GM18508 (cell line): Measurements from ENCODE around the gene ANKRD18B.
"Not testable (repeated sequence)": the region's sequence is repeated elsewhere in the genome, so short reads cannot be mapped to it uniquely, and the experiment has no call there.

Experiments
- ATAC-seq: cut with Tn5 transposase; IDR thresholded peaks from one replicate; pipeline ENCODE4 v1.9.1; 2021; ENCODE audit warnings: moderate number of reproducible peaks; ENCODE audit not compliant: insufficient read depth, unreplicated experiment

The ANKRD18B gene

DNA sequence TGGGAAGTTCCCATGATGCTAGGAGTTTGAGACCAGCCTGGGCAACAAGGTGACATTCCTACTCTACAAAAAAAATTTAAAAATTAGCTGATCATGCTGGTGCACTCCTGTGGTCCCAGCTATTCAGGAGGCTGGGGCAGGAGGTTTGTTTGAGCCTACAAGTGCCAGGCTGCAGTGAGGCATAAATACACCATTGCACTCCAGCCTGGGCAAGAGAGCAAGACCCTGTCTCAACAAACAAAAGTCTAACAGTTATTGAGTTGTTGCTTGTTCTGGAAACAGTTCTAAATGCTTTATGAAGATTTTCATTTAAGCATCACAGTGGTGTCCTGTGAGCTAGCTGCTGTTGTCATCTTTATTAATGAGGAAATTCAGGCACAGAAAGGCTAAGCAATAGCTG lies 4.0 kb downstream of the ANKRD18B start:
- not testable (repeated sequence) for ATAC-seq

DNA sequence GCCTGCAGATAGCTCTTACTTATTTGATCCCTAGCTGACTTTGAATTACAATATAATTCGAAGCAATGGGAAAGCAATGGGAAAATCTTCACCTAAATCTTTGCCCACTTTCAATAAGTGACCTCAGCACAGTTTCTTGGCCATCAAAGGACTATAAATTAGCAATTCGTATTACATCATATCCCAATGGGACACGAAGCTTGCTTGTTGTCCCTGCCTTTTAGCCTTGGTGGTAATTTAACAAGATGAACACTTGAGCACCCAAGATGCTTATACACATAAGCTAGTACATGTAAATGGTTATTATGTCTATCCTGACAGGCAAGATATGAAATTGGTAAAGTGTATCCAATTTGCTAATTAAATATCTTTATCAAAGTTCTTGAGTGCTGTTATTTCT lies 9.9 kb downstream of the ANKRD18B start:
- not testable (repeated sequence) for ATAC-seq

DNA sequence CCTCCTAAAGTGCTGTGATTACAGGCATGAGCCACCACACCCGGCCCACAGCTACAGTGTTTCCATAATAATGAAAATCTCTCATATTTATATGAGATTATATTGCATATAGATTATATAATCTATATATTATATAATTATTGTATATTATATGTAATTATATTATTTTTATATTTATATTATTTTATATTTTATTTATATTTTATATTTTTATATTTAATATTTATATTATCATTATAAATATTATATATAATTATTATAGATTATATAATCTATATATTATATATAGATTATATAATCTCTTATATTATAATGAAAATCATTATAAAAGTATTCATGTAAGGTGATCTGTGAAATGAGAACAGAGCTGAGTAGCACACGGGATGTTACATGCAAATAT lies 11.5 kb downstream of the ANKRD18B start:
- no peak for ATAC-seq

DNA sequence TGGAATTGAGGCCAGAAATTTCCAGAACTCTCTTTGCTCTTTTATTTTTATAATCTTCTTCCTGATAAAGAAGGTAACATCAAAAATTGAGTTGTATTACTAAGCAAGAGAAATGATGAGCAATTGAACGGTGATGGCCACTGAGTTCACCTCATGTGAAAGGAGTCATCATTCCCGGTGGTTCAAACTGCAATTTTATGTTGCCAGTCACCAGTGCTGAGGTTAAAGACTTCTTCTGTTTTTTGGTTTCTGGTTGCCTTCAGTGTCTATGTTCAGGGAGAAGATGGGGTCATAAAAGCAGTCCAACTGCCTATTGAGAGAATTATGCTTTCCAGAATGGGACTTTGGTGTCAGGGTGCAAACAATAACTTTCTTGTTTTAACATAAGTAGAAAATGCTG lies 19.4 kb downstream of the ANKRD18B start:
- ATAC-seq, result not testable (repeated sequence)

DNA sequence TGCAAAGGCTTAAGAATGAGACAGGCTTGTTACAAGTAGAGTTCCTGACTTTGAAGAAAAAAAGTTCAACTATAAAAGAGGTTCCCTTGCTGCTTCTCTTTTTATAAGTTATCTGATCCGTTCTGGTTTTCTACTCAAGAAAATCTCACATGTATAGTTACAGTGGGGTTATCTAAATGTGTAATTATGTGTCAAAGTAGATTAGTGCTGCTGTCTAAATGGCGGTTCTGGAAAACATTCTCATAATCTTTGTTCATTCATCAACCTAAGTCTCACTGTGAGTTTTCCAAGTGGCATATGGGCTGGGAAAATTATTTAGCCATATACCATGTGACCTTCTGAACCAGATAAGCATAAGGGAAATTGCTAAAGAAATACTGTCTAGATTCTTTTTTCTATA lies 21.7 kb downstream of the ANKRD18B start:
- ATAC-seq, result not testable (repeated sequence)

DNA sequence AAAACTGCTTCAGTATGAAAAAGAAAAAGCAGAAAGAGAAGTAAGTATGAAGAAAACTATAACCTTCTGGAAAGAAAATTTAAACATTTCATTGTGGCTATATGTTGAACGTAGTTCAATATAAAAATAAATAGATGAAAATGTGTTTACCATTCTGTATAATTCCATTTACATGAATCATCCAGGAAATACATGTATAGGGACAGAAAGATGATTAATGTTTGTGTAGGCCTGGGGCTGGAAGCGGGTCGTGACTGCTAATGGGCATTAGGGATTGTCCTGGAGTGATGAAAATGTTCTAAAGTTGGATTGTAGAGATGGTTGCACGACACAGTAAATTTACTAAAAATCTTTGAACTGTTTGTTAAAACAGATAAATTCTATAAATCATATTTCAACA lies 24.8 kb downstream of the ANKRD18B start:
- not testable (repeated sequence) for ATAC-seq

DNA sequence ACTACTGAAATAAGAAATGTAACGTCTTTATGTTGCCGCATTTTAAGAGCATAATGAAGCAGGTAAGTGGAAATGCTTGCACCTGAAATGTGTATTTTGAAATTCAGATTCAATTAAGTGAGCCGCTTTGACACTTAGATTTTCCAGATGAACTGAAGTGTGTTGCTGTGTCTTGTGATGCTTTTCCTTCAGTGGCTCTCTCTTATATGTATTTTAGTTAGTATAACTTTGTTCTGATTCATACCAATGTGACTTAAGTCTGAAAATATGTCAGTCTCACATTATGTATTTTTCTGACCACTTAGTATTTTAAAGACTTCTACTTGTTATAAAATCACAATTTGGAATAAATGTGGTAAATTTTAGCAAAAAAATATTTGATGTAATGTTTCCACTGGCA lies 25.4 kb downstream of the ANKRD18B start:
- not testable (repeated sequence) for ATAC-seq

DNA sequence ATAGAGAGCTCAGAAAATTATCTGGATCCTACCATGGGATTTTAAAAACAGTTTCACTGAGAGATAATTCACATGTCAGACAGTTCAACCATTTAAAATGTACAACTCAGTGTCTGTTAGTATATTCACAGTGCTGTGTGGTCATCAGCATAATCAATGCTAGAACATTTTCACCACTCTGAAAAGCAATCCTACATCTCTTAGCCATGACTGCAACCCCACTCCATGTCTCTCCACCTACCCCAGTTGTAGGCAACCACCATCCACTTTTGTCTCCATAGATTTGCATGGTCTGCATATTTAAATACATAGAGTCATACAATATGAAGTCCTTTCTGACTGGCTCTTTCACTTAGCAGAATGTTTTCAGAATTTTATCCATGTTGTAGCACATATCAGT lies 27.1 kb downstream of the ANKRD18B start:
- not testable (repeated sequence) for ATAC-seq

DNA sequence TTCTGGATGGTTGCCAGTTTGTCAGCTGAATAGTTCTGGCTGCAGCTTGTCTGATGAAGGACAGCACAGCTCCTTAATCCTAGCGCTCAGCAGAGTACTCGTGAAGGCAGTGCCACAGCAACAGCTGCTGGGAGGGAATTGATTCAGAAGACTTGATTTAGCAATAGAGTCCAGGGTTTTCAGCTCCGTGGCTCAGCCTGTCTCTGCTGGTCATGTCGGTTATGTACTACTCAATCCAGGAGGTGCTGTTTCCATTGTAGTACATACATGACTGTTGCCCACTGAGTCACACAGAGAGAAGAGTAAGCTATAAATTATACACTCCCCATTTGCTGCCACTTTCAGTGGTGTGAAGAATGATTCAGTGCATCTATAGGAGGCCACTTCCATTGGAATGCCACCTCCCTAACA lies 28.3 kb downstream of the ANKRD18B start:
- ATAC-seq, result not testable (repeated sequence)

DNA sequence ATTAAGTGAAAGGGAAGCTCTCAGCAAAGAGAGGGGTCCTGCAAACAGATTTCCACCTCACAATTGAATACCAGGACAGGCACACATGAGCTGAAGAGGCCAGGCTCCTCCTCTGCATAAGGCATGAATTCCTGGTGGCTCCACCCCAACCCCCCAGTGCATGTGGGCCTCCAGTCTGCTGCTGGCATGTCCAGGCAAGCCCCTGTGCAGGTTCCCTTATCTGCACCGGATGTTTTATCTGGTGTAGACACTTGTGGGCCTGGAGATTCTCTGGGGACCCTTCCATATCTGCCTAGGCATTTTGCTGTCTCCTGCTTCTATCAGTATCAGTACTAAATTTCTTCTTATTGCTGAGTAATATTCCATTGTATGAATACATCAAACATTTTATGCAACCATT lies 36.2 kb downstream of the ANKRD18B start:
- not testable (repeated sequence) for ATAC-seq

DNA sequence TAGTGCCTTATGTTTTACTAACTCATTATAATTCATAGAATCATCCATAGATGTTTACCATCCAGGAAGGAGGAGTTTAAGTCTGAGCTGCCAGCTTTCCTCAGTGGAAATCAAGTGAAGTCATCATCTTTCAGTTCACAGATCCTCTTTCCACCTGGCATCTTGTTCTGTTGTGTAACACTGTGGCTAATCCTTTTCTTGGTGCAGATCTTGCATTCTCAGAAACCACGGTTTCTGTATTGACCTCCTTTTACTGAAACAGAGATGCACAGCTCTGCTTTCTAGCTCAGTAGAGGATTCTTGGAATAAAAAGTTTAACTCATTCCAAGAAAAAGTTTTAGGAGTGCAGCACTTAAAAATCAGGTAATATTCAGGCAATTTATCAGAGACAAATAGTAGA lies 38.1 kb downstream of the ANKRD18B start:
- ATAC-seq, result not testable (repeated sequence)

DNA sequence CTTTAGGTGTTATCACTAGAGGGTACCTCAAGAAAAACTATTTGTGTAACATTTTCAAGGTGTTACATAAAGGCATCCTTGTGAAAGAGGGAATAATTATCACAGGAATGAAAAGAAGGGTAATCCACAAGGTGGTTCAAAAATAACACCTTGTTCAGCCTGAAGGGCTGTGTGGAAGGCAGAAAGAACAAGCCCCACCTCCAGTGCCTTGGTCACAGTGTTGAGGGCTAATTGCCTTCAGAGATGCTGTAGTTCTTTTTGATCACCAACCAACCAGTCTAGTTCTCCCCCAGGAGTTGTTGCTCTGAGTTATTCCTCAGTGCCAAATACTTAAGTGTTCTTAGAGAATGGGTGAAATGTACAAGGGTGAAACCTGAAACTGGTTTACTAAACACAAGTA lies 43.7 kb downstream of the ANKRD18B start:
- ATAC-seq, result not testable (repeated sequence)

DNA sequence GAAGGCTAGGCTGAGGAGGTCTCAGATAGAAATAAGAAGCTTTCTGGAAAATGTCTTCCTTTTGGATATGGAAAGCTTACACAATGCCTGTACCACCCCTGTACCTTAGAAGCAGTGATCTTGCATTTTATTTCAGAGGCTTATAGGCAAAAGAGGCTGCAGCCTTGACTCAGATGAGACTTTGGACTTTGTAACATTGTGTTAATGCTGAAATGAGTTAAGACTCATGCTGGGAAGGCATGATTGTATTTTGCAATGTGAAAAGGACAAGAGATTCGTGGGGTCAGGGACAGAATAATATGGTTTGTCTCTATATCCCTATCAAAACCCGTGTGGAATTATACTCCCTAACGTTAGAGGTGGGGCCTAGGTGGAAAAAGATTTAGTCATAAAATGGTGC lies 53.7 kb downstream of the ANKRD18B start:
- not testable (repeated sequence) for ATAC-seq

DNA sequence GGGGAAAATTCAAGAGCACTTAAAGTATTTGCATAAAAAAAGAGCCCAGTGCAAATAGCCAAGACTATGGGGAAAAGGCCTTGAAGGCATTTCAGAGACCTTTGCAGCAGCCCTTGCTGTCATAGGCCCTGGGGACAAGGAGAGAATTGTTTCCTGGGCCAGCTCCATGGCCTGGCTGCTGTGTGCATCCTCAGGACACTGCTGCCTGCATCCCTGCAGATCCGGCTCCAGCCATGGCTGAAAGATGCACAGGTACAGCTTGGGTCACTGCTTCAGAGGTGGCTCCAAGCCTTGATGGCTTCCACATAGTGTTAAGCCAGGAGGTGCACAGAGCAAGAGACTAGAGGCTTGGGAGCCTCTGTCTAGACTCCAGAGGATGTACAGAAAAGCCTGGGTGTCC lies 55.9 kb downstream of the ANKRD18B start:
- ATAC-seq, result not testable (repeated sequence)

DNA sequence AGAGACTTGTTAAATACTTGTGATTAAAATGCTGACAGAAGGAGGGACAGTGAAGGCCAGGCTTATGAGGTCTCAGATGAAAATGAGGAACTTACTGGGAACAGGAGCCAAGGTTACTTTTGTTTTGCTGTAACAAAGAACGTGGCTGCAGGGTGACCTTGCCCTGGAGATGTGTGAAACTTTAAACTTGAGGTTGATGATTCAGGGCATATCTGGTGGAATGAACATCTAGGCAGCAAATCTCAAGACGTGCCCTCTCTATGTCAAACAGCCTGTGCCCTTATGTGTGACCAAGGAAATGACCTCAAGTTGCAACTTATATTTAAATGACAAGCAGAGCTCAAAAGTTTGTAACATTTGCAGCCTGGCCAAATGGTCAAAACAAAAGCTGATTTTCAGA lies 58.6 kb downstream of the ANKRD18B start:
- ATAC-seq, result not testable (repeated sequence)

DNA sequence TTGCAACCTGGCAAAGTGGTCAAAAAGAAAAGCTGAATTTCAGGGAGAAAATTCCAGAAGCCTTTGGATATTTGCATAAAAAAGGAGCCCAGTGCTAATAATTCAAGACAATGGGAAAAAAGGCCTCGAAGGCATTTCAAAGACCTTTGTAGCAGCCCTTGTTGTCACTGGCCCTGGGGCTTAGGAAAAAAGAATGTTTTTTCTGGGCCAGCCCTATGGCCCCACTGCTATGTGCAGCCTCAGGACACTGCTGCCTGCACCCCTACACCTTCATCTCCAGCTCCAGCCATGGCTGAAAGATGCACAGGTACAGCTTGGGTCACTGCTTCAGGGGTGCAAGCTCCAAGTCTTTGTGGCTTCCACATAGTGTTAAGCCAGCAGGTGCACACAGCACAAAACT lies 62.1 kb downstream of the ANKRD18B start:
- not testable (repeated sequence) for ATAC-seq

DNA sequence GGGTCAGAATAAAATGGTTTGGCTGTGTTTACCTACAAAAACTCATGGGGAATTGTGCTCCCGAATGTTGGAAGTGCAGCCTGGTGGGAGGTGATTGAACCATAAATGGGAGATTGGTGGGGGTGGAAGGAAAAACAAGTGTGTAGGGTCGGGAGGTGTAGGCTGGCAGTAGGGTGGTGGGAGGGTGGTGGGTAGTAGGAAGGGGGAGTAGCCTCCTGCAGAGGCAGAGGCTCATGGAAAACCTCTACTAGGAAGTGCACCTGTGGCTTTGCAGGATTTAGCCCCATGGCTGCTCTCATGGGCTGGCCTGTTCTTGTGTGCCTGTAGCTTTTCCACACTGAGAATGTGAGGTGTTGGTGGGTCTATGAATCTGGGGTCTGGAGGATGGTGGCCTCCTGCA lies 63.7 kb downstream of the ANKRD18B start:
- ATAC-seq, result not testable (repeated sequence)

DNA sequence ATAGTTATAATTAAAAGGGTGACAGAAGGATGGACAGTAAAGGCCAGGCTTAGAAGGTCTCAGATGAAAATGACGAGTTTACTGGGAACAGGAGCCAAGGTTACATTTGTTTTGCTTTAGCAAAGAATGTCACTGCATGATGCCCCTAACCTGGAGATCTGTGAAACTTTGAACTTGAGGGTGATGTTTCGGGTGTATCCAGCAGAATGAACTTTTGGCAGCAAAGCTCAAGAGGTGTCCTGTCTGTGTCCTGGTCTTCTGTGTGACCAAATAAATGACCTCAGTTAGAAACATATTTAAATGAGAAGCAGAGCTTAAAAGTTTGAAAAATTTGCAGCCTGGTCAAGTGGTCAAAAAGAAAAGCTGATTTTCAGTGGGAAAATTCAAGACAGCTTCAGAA lies 64.8 kb downstream of the ANKRD18B start:
- ATAC-seq, result not testable (repeated sequence)

DNA sequence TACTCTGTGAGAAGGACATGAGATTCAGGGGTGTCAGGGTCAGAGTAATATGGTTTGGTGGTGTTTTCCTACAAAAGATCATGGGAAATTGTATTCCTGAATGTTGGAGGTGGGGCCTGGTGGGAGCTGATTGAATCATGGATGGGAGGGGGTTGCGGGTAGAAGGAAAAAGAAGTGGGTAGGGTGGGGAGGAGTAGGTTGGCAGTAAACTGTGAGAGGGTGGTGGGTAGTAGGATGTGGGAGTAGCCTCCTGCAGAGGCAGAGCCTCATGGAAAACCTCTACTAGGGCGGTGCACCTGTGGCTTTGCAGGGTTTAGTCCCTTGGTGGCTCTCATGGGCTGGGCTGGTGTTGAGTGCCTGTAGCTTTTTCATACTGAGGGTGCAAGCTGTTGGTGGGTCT lies 66.8 kb downstream of the ANKRD18B start:
- ATAC-seq, result not testable (repeated sequence)

DNA sequence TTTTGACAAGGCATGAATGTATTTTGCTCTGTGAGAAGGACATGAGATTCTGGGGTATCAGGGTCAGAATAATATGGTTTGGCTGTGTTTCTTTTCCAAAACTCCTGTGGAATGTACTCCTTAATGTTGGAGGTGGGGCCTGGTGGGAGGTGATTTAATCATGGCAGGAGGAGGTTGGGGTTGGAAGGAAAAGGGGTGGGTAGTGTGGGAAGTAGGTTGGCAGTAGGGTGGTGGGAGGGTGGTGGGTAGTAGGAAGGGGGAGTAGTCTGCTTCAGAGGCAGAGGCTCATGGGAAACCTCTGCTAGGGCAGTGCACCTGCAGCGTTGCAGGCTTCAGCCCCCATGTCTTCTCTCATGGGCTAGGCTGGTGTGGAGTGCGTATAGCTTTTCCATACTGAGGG lies 72.9 kb downstream of the ANKRD18B start:
- ATAC-seq, result not testable (repeated sequence)

DNA sequence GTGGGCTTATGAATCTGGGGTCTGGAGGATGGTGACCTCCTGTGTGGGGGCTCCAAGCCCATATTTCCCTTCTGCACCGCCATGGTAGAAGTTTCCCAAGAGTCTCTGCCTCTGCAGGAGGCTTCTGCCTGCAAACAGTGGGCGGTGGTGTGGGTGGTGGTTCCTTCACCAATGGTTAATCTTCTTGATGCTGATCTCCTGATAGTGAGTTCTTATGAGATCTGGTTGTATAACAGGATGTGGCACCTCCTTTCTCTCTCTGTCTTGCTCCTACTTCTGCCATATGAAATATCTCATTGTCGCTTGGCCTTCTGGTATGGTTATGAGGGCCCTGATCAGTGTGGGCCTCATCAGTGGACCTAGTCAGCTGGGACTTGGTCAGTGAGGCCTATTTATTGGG lies 73.3 kb downstream of the ANKRD18B start:
- ATAC-seq, result not testable (repeated sequence)

DNA sequence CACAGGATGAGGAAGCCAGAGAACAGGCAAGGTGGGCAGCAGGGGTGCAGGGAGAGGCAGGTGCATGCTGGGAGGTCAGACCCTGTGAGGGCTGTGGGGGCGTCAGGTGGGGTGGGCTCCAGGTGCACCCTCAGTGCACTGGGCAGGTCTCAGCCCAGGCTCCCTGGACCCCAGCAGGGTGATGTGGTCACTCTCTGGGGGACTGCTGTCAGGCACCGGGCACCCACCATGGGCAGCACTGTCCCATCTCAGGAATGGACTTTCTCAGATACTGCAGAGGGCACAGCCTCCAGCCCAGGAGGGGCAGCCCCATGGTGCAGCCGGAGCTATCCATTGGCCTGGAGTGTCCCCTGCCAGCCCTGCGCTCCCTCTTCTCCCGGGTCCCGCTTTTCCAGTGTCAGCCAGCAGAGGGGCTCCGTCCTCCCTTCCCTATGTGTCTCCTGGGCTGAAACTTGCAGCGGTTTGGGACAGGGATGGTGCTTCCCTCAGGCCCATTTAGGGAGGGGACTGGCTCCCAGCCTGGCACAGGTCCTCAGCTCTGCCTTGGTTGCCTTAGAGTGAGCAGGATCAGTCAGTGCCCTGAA lies 74.8 kb downstream of the ANKRD18B start:
- not testable (repeated sequence) for ATAC-seq

DNA sequence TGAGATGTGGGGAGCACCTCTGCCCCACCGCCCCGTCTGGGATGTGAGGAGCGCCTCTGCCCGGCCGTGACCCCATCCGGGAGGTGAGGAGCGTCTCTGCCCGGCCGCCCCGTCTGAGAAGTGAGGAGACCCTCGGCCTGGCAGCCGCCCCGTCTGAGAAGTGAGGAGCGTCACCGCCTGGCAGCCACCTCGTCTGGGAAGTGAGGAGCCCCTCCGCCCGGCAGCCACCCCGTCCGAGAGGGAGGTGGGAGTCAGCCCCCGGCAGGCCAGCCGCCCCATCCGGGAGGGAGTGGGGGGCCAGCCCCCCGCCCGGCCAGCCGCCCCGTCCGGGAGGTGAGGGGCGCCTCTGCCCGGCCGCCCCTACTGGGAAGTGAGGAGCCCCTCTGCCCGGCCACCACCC lies 76.9 kb downstream of the ANKRD18B start:
- not testable (repeated sequence) for ATAC-seq
